ENCODE measurements around the gene HOMER1.

HOMER1 gene

DNA sequence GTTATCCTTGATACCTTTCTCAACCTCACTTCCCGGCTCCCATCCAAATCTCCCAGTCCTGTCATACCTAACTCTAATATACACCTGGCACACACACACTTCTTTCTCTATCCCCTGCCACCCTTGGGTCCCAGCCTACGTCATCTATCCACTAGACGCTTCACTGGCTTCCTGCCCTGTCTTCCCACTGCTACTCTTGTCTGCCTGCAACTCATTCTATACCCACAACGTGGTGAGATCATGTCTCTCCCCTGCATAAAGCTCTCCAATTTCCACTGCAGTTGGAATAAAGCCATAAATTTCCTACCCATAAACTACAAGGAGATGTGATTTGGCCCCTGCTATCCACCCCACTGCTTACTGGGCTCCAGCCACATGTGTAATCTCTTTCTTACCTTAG lies 184.5 kb downstream of the HOMER1 start:
- DNase-seq (ENCODE audit: low read depth in 2 of 3, low spot score in 1 of 3), result no peak
